Body of pancreas (tissue), 4 donors: ENCODE results near the gene TTC9C.

ENCODE experiments used
- CTCF ChIP-seq, 7 experiments: fragments of 450-650 bp in 4 of 7; fragments of 200-600 bp in 3 of 7; sonication (generic) in 3 of 7; IDR thresholded peaks; one replicate each; pipeline ENCODE4 v1.5.1; 2016 to 2019; ENCODE audit warnings: antibody characterized with exemption in 7 of 7
- POLR2A ChIP-seq, 3 donors: fragments of 450-650 bp; IDR thresholded peaks; one replicate each; pipeline ENCODE4 v1.6.1; 2016; ENCODE audit warnings: antibody characterized with exemption in 3 of 3, mild to moderate bottlenecking in 2 of 3

GRCh38 chr11:62712276-62712812, 15.9 kb upstream of the TTC9C start:
- no peak for TF ChIP-seq CTCF (IDR thresholded peaks at IDR 0.05)
- peak in 1 of 3 donors; percentile 10 for TF ChIP-seq POLR2A (IDR thresholded peaks at IDR 0.05)
